ENCODE data around the gene SLC25A15. TPM values are rescaled to one million over a fixed set of nuclear protein-coding genes. Genes with fewer than 3 reads are reported as not detected.

The SLC25A15 gene
- polyA plus RNA-seq, 1 of the 3 experiments (the other 2 are of a cell fraction), result 15.2 TPM

DNA sequence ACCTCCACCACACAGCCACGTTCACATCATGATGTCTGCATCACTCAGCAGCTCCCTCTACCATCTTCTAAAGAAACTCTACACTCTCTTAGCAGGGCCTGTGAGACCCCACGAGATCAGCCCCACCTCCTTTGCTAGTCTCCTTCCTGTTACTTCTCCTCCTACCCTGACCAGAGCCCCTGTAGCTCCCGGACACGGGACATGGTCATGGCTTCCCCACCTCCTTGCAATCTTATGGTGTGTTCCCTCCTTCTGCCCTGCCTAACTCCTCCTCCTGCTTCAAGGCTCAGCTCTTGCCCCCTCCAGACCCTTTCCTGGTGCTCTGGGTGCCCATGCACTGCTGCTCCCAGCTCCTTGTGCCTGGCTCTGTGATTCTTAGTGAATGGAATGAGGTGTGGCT, 10.4 kb upstream of the SLC25A15 start:
- POLR2A ChIA-PET, result no interaction called here
- Histone ChIP-seq H3K4me2 (no peak overlapping the region), H2AFZ (ENCODE audit: low read depth) (no peak overlapping the region), H3K4me3 (ENCODE audit: low read depth in 2 of 2, low read length in 1 of 2) (no peak overlapping the region), H4K20me1 (ENCODE audit: insufficient read depth) (no peaks in the 10 kb centered on the region), H3K9ac (no peak overlapping the region), H3K79me2 (ENCODE audit: insufficient read depth) (no peaks in the 10 kb centered on the region), H3K36me3 (replicated peaks in 1 of 2; ENCODE audit: control insufficient read depth in 1 of 2, insufficient read depth in 2 of 2, low read length in 1 of 2) (no peaks in the 10 kb centered on the region), H3F3A (replicated peaks; ENCODE audit: insufficient read depth) (peaks cover 10% of the 10 kb centered on the region), H3K27me3 (ENCODE audit: insufficient read depth) (no peaks in the 10 kb centered on the region), H3K27ac (ENCODE audit: low read depth in 2 of 2, low read length in 1 of 2) (no peak overlapping the region), H3K4me1 (ENCODE audit: control insufficient read depth in 1 of 2, insufficient read depth in 2 of 2, low read depth in 1 of 2, low read length in 1 of 2) (peaks cover 3 to 8% of the 10 kb centered on the region in 2 experiments; a peak in 1 of 4 replicates), H3K9me2 (no peaks in the 10 kb centered on the region), H3K9me3 (no peaks in the 10 kb centered on the region)
- 81% methylated on average over 4 of the region's 4 CpGs for WGBS (ENCODE audit: low lambda C conversion rate)
- DNase-seq, result no peak
- no peak for TF ChIP-seq SIN3A (IDR thresholded peaks at IDR 0.05; ENCODE audit: borderline replicate concordance, low read depth, low read length)
- no peak for TF ChIP-seq FOSL2 (IDR thresholded peaks at IDR 0.05; ENCODE audit: borderline replicate concordance, low read depth)
- no peak for TF ChIP-seq TAF1 (IDR thresholded peaks at IDR 0.05; ENCODE audit: borderline replicate concordance, low read depth, low read length)
- TF ChIP-seq NFIC (IDR thresholded peaks at IDR 0.05; ENCODE audit: borderline replicate concordance), result no peak
- TF ChIP-seq TCF12 (IDR thresholded peaks at IDR 0.05), result no peak
- TF ChIP-seq MEF2A (IDR thresholded peaks at IDR 0.05; ENCODE audit: borderline replicate concordance, low read depth), result no peak
- no peak for TF ChIP-seq RFX5 (IDR thresholded peaks at IDR 0.05; ENCODE audit: low read length)
- no peak for TF ChIP-seq REST (IDR thresholded peaks at IDR 0.05; ENCODE audit: low read depth, low read length)
- TF ChIP-seq RCOR1 (IDR thresholded peaks at IDR 0.05; ENCODE audit: low read length), result no peak
- TF ChIP-seq IRF3 (IDR thresholded peaks at IDR 0.05; ENCODE audit: low read depth, low read length), result no peak
- TF ChIP-seq MAX (IDR thresholded peaks at IDR 0.05; ENCODE audit: low read depth), result no peak
- TF ChIP-seq EP300 (IDR thresholded peaks at IDR 0.05; ENCODE audit: borderline replicate concordance in 1 of 2, low read depth in 1 of 2, low read length in 1 of 2), result no peak
- no peak for TF ChIP-seq EZH2phosphoT487 (IDR thresholded peaks at IDR 0.05; ENCODE audit: borderline replicate concordance, low read depth)
- CTCF ChIA-PET, result interaction anchor here (0.6 to 7.2 kb wide), 7 partner anchors 10 to 1095 kb away, joined by 3 to 60 read pairs (median 4); partner anchors contain the start of gene SLC25A15

All from SK-N-SH (cell line).